ENCODE results near the gene TNFRSF1B. TPM values are rescaled to one million over a fixed set of nuclear protein-coding genes. Genes with fewer than 3 reads are reported as not detected.

TNFRSF1B gene
- total RNA-seq (2014; rRNA removed; shearing (Covaris generic)), result 1.8 and 4.1 TPM in 2 replicates
- polyA plus RNA-seq (2016; fragmentation: Nextera tagmentation; extraction: Ambion mirVana), result 0.68 and 0.91 TPM in 2 replicates
- long read RNA-seq, result 0 reads

DNA sequence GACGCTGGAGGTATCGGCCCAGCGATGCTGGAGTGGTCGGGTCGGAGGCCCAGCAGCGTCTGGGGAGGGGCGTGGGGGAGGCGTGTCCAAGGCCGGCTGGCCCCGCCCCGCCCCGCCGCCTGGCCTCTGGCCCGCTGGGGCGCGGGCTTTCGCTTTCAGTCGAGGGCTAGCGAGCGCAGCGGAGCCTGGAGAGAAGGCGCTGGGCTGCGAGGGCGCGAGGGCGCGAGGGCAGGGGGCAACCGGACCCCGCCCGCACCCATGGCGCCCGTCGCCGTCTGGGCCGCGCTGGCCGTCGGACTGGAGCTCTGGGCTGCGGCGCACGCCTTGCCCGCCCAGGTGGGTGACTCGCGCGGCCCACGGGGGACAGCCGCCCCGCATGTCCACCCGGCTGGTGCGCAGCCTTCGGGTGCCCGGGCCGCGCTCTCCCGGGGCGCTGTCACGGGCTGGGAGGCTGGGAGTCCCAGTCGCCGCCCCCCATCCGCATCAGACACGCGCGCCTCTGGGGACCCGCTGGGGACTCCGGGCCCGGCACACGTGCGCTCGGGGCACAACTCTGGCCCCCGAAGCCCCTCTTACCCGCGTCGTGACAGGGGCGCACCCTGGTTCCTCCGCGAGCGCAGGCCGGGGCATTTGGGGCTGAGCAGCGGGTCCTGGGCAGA is at the start of gene TNFRSF1B:
TSS of gene TNFRSF1B (plus strand) at position 158 of the 659 bp plus-strand sequence. CDS start at position 259, 101 bp downstream.
- ATAC-seq, result peak; percentile 90
- Mint-ChIP-seq H3K4me3 (peak within 1 kb of the TSS; percentile 59), H3K36me3 (ENCODE audit: low read depth) (no peaks in the 10 kb centered on the region; the same call in 2 of the 3 replicates), H3K4me1 (peaks cover 12% of the 10 kb centered on the region; the same call in 2 of the 3 replicates), H3K27ac (no peak within 1 kb of the TSS), H3K27me3 (ENCODE audit: insufficient read depth, low read depth, poor library complexity) (peaks cover 22% of the 10 kb centered on the region), H3K9me3 (no peaks in the 10 kb centered on the region)
- Histone ChIP-seq H3K79me2 (replicated peaks; ENCODE audit: insufficient read depth) (no peaks in the 10 kb centered on the region), H4K20me1 (replicated peaks; ENCODE audit: insufficient read depth) (no peaks in the 10 kb centered on the region), H3K4me1 (ENCODE audit: insufficient read depth) (no peaks in the 10 kb centered on the region; the same call in 1 of the 2 replicates), H3F3A (replicated peaks; ENCODE audit: low read depth) (no peaks in the 10 kb centered on the region), H3K27ac (ENCODE audit: low read depth) (no peak within 1 kb of the TSS), H3K9me2 (ENCODE audit: insufficient read depth) (no peaks in the 10 kb centered on the region), H3K27me3 (ENCODE audit: insufficient read depth) (peaks cover 38% of the 10 kb centered on the region), H2AFZ (peak within 1 kb of the TSS; percentile 92), H3K36me3 (ENCODE audit: insufficient read depth) (no peaks in the 10 kb centered on the region; the same call in 1 of the 2 replicates), H3K4me3 (peak within 1 kb of the TSS; percentile 52), H3K4me2 (peak within 1 kb of the TSS; percentile 74)
- TF ChIP-seq POLR2AphosphoS5 (IDR thresholded peaks at IDR 0.05; ENCODE audit: low read depth) (peak; percentile 53; the same call in 1 of the 2 replicates), JUNB (IDR thresholded peaks at IDR 0.05; ENCODE audit: unreplicated experiment) (no peak), STAT1 (IDR thresholded peaks at IDR 0.05; ENCODE audit: unreplicated experiment) (no peak), EZH2phosphoT487 (IDR thresholded peaks at IDR 0.05; ENCODE audit: unreplicated experiment) (no peak), REST (IDR thresholded peaks at IDR 0.05; ENCODE audit: unreplicated experiment) (no peak)
- peak; percentile 87 for DNase-seq (ENCODE audit: low spot score)

DNA sequence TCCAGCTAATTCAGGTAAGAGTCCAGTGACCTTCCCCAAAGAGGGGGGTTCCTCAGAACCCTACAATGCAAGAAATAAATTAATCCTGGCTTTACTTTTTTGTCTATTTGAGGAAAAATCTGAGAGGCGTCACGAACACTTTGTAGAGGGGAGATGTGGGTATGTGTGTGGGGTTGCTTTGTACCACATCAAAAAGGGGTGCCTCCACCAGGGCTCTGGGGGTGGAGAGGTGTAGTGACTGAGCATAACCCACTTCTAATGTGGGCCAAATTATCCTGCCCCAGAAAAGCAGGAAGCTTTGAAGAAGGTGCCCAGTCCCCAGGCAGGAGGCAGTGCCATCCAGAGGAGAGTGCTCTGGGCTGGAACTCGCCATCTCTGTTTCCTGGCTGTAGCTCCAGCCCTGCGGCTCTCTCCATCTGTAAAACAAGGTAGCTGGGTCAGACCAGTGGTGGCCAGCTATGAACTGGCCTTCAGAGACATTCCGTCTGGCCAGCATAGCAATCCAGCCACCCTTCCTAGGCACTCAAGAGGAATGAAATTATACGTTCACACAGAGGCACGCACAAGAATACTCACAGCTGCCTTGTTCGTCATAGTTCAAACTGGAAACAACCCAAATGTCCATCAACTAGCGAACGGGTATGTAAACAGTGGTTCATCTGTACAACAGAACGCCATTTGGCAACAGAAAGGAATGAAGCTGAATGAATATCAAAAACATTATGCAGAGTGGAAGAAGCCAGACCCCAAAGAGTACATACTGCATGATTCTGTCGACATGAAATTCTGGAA is 45.4 kb upstream of the TNFRSF1B start:
- Histone ChIP-seq H3K4me2 (no peak overlapping the region), H3K9me2 (ENCODE audit: insufficient read depth) (no peaks in the 10 kb centered on the region), H3F3A (replicated peaks; ENCODE audit: low read depth) (no peaks in the 10 kb centered on the region; the same call in 1 of the 2 replicates), H3K27me3 (ENCODE audit: insufficient read depth) (no peaks in the 10 kb centered on the region), H3K36me3 (ENCODE audit: insufficient read depth) (peaks cover 16% of the 10 kb centered on the region), H3K4me3 (no peak overlapping the region), H4K20me1 (replicated peaks; ENCODE audit: insufficient read depth) (peaks cover 4% of the 10 kb centered on the region; the same call in 1 of the 2 replicates), H3K79me2 (replicated peaks; ENCODE audit: insufficient read depth) (no peaks in the 10 kb centered on the region), H3K4me1 (ENCODE audit: insufficient read depth) (no peaks in the 10 kb centered on the region), H3K27ac (ENCODE audit: low read depth) (0 out of 2 replicates have a peak overlapping the region, but pooled peaks have one; percentile 39), H2AFZ (no peak overlapping the region)
- H3K27ac Mint-ChIP-seq, result no peak overlapping the region
- H3K9me3 Mint-ChIP-seq, result no peaks in the 10 kb centered on the region
- H3K4me1 Mint-ChIP-seq, result peaks cover 4% of the 10 kb centered on the region; the same call in 1 of the 3 replicates
- peaks cover 14% of the 10 kb centered on the region for H3K27me3 Mint-ChIP-seq (ENCODE audit: insufficient read depth, low read depth, poor library complexity)
- no peak overlapping the region for H3K4me3 Mint-ChIP-seq
- H3K36me3 Mint-ChIP-seq (ENCODE audit: low read depth), result peaks cover 24% of the 10 kb centered on the region
- DNase-seq (ENCODE audit: low spot score), result no peak
- ATAC-seq, result no peak
- no peak for TF ChIP-seq STAT1 (IDR thresholded peaks at IDR 0.05; ENCODE audit: unreplicated experiment)
- no peak for TF ChIP-seq REST (IDR thresholded peaks at IDR 0.05; ENCODE audit: unreplicated experiment)
- TF ChIP-seq JUNB (IDR thresholded peaks at IDR 0.05; ENCODE audit: unreplicated experiment), result no peak
- TF ChIP-seq EZH2phosphoT487 (IDR thresholded peaks at IDR 0.05; ENCODE audit: unreplicated experiment), result no peak
- TF ChIP-seq, protein P1, sequence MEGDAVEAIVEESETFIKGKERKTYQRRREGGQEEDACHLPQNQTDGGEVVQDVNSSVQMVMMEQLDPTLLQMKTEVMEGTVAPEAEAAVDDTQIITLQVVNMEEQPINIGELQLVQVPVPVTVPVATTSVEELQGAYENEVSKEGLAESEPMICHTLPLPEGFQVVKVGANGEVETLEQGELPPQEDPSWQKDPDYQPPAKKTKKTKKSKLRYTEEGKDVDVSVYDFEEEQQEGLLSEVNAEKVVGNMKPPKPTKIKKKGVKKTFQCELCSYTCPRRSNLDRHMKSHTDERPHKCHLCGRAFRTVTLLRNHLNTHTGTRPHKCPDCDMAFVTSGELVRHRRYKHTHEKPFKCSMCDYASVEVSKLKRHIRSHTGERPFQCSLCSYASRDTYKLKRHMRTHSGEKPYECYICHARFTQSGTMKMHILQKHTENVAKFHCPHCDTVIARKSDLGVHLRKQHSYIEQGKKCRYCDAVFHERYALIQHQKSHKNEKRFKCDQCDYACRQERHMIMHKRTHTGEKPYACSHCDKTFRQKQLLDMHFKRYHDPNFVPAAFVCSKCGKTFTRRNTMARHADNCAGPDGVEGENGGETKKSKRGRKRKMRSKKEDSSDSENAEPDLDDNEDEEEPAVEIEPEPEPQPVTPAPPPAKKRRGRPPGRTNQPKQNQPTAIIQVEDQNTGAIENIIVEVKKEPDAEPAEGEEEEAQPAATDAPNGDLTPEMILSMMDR (conservative IDR thresholded peaks at IDR 0.05; ENCODE audit: low read depth in 2 of 2), result no peak
- no peak for TF ChIP-seq NANOG (IDR thresholded peaks at IDR 0.05; ENCODE audit: borderline replicate concordance)
- no peak for TF ChIP-seq ZNF114 (CRISPR knock-in tag; IDR thresholded peaks at IDR 0.05)
- TF ChIP-seq EZH2 (IDR thresholded peaks at IDR 0.05; ENCODE audit: low read depth, unreplicated experiment), result no peak
- no peak for TF ChIP-seq POLR2AphosphoS5 (IDR thresholded peaks at IDR 0.05; ENCODE audit: low read depth)

Data from GM23338 (cell line).